Brain (organoid and tissue), 1 donor: Measurements from ENCODE around the gene PLCL1. TPM values are rescaled to one million over a fixed set of nuclear protein-coding genes. Genes with fewer than 3 reads are reported as not detected.

ENCODE experiments used
- polyA plus RNA-seq: library from polyadenylated mRNA; stranded (reverse); fragments of 350-450 nt; fragmentation: Illumina TruSeq; extraction: RNeasy Lipid Tissue Mini Kit (QIAGEN cat#74804); gene quantifications from one replicate; pipeline ENCODE4 v1.2.3, GENCODE V29; 2015; ENCODE audit warnings: low read depth, low replicate concordance; ENCODE audit not compliant: insufficient read depth

The PLCL1 gene
- polyA plus RNA-seq, 1 donor from 2014 or later = 5.7 TPM

Other genes starting within 250 kb of the PLCL1 start
- 5.2 TPM for gene RFTN2, start 129.0 kb upstream of the PLCL1 start, polyA plus RNA-seq
- gene MARS2, start 99.2 kb upstream of the PLCL1 start, polyA plus RNA-seq = 2.4 TPM
- not detected for gene BOLL, start 19.3 kb upstream of the PLCL1 start, polyA plus RNA-seq